ENCODE data around the gene ANK3. TPM values are rescaled to one million over a fixed set of nuclear protein-coding genes. Genes with fewer than 3 reads are reported as not detected.

The ANK3 gene
- total RNA-seq, 2 donors from 2014 or later = 189 to 198 TPM

- TF ChIP-seq CTCF (IDR thresholded peaks at IDR 0.05) = no peak
- H3K4me3 ChIP-seq = no peak overlapping the region
- H3K27ac ChIP-seq = no peak overlapping the region
- H3K4me1 ChIP-seq = no peaks in the 10 kb centered on the region
- no peaks in the 10 kb centered on the region for H3K36me3 ChIP-seq
- no peaks in the 10 kb centered on the region for H3K27me3 ChIP-seq
- no peak for DNase-seq (ENCODE audit: low spot score)
- no peaks in the 10 kb centered on the region for H3K9me3 ChIP-seq
Measured at GRCh38 chr10:60394446-60394845, 4.8 kb upstream of the ANK3 start.

DNA sequence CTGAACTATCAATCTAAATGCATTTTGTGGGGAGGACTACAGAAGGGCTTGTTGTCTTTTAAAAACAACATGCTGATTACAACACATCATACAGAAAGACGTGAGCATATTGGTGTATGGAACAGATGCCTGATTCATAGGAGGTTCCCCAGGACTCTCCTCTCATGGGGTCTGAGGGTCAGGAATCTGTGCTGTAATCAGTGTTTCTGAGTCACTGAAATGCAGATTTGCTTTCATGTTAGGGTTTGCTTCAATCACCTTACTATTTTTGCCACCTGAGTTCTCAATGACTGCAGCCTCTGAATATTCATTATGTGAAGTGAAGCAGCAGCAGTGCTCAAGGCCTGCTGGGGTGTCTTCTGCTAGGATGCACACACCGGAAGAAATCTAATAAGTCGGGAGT is 550 bp upstream of the ANK3 start:
- Histone ChIP-seq H3K4me3 (no peak overlapping the region), H3K4me1 (peaks cover 0 to 5% of the 10 kb centered on the region in 2 donors), H3K27ac (no peak overlapping the region), H3K27me3 (no peaks in the 10 kb centered on the region), H3K9me3 (no peaks in the 10 kb centered on the region), H3K36me3 (no peaks in the 10 kb centered on the region)
- no peak for DNase-seq (ENCODE audit: low spot score)
- no peak for TF ChIP-seq CTCF (IDR thresholded peaks at IDR 0.05)

DNA sequence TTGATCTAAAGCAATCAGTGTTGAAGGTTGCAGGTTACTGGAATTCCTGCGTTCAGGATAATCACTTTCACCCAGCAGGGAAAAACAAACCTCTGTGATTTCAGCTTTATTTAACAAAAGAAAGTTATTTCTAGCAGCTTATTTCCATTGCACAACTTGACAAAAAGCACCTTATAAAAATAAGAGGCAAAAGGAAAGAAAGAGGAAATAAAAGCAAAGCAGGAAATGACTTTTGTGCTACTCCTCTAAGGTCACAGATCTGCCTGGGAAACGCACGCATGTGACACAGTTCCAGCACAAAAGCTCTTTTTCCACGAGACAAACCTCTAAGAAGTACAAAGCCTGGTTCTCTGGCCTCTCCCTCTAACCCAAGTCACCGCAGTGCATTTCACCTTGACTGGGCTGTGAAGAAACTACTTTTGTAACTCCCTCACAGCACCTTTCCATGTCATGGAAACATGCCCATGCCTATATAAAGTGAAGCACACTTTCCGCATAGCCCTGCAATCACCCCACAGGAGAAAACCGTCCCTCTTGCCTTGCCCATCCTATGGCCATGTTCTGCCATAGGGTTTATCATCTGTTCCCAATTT is 870 bp downstream of the ANK3 start:
- no peak overlapping the region for H3K4me3 ChIP-seq
- no peaks in the 10 kb centered on the region for H3K36me3 ChIP-seq
- no peak for TF ChIP-seq CTCF (IDR thresholded peaks at IDR 0.05)
- no peaks in the 10 kb centered on the region for H3K9me3 ChIP-seq
- peaks cover 0 to 16% of the 10 kb centered on the region in 2 donors for H3K4me1 ChIP-seq
- H3K27me3 ChIP-seq = no peaks in the 10 kb centered on the region
- H3K27ac ChIP-seq = no peak overlapping the region
- DNase-seq (ENCODE audit: low spot score) = no peak

DNA sequence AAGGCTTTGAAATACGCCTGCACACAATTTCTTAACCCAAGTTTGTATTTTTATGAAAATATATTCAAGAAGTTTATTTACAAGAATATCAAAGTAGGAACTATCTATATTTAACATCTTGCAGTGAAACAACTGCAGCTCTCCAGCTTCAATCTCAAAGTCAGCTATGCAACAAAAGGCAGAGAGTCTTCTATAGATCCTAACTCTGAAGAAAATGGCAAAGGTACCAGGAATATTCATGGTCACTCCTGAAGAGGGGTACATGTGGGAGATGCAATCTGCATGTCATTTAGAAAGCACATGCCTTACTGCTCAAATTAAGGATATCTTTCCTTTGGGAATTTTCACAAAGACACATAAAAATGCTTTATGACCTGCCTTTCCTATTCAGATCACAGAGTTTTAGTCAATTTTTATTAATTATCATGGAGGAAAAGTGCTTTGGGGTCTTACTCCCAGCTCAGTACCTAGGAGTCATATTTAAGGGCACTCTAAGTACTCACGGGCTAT is 1.5 kb downstream of the ANK3 start:
- peaks cover 0 to 16% of the 10 kb centered on the region in 2 donors for H3K4me1 ChIP-seq
- H3K36me3 ChIP-seq = no peaks in the 10 kb centered on the region
- no peaks in the 10 kb centered on the region for H3K9me3 ChIP-seq
- H3K4me3 ChIP-seq = no peak overlapping the region
- H3K27ac ChIP-seq = no peak overlapping the region
- no peak for TF ChIP-seq CTCF (IDR thresholded peaks at IDR 0.05)
- DNase-seq (ENCODE audit: low spot score) = no peak
- no peaks in the 10 kb centered on the region for H3K27me3 ChIP-seq

DNA sequence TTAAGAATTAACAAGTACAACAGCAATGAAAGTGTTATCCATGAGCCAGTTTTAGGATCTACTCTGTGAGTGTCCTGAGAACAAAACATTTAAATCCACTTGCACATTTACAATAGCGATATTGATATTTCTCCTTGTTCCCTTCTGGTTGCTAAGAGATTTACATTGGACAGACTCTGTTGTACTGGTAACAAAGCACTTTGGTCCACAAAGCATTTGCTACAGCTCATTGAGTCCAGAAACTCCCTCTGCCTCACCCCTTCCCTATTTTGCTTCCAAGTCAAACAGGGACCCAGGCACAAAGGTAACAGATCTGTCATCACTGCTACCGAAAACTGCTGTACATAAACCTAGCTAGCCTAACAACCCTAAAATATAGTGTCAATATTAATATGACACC is 2.1 kb downstream of the ANK3 start:
- no peak overlapping the region for H3K4me3 ChIP-seq
- no peak overlapping the region for H3K27ac ChIP-seq
- H3K9me3 ChIP-seq = no peaks in the 10 kb centered on the region
- DNase-seq (ENCODE audit: low spot score) = no peak
- TF ChIP-seq CTCF (IDR thresholded peaks at IDR 0.05) = no peak
- no peaks in the 10 kb centered on the region for H3K36me3 ChIP-seq
- H3K4me1 ChIP-seq = peaks cover 0 to 16% of the 10 kb centered on the region in 2 donors
- H3K27me3 ChIP-seq = no peaks in the 10 kb centered on the region

DNA sequence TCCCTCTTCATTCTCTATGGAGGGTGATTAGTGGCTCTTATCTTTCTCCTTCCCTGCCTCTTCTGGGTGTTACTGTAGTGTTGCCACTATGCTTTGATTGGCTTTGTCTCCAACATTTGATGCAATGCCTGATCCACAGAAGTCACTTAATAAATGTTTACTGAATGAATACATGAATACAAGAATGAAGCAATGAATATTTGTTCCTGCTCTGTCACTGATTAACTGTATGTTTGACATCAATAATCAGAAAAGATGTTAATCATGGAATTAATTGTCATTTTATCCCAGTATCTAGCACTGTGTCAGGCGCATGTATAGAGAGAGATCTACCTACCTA is 4.3 kb downstream of the ANK3 start:
- DNase-seq (ENCODE audit: low spot score) = no peak
- no peaks in the 10 kb centered on the region for H3K36me3 ChIP-seq
- H3K27ac ChIP-seq = no peak overlapping the region
- H3K9me3 ChIP-seq = no peaks in the 10 kb centered on the region
- H3K27me3 ChIP-seq = no peaks in the 10 kb centered on the region
- peaks cover 0 to 16% of the 10 kb centered on the region in 2 donors for H3K4me1 ChIP-seq
- TF ChIP-seq CTCF (IDR thresholded peaks at IDR 0.05) = no peak
- no peak overlapping the region for H3K4me3 ChIP-seq
